ENCODE measurements around the gene RUVBL2.

GRCh38 chr19:49061000-49061399 lies 67.3 kb downstream of the RUVBL2 start:
- no peak for TF ChIP-seq CTCF (conservative IDR thresholded peaks at IDR 0.05; ENCODE audit: low read depth, low read length)
- no peak for TF ChIP-seq POLR2A (IDR thresholded peaks at IDR 0.05; ENCODE audit: low read depth, low read length)
- no peak for TF ChIP-seq NFE2L2 (IDR thresholded peaks at IDR 0.05; ENCODE audit: low read depth, low read length)
- TF ChIP-seq CHD1 (IDR thresholded peaks at IDR 0.05; ENCODE audit: low read depth, low read length) = no peak
- no peak for TF ChIP-seq RAD21 (IDR thresholded peaks at IDR 0.05; ENCODE audit: low read length)
- TF ChIP-seq USF2 (IDR thresholded peaks at IDR 0.05; ENCODE audit: low read depth, low read length) = no peak
- TF ChIP-seq MXI1 (IDR thresholded peaks at IDR 0.05; ENCODE audit: borderline replicate concordance, low read depth, low read length) = no peak
- no peak for TF ChIP-seq ELK1 (IDR thresholded peaks at IDR 0.05; ENCODE audit: borderline replicate concordance, low read depth, low read length)
- TF ChIP-seq BHLHE40 (IDR thresholded peaks at IDR 0.05; ENCODE audit: low read depth, low read length) = no peak
- no peak for TF ChIP-seq FOS (IDR thresholded peaks at IDR 0.05; ENCODE audit: low read depth, low read length)
- TF ChIP-seq RCOR1 (IDR thresholded peaks at IDR 0.05; ENCODE audit: insufficient replicate concordance, low read length) = no peak

Data from IMR-90 (cell line).